Lung (tissue), 16 donors: ENCODE results near the gene OTUD6A. TPM values are rescaled to one million over a fixed set of nuclear protein-coding genes. Genes with fewer than 3 reads are reported as not detected.

Experiments used
- ATAC-seq: fragments of 200-7000 bp; cut with Tn5 transposase; one replicate; pipeline ENCODE4 v1.9.1; 2020; ENCODE audit warnings: moderate number of reproducible peaks; ENCODE audit not compliant: insufficient read depth, low FRiP score
- DNase-seq, 3 donors: peaks; one replicate each; pipeline ENCODE4 v3.0.0-alpha.2; 2013 to 2017
- H3K27ac ChIP-seq, 2 donors: one replicate each; pipeline ENCODE4 v1.5.1; 2013; ENCODE audit warnings: mild to moderate bottlenecking in 2 of 2, moderate library complexity in 2 of 2, control low read depth in 1 of 2, inconsistent platforms in 1 of 2, low read depth in 1 of 2, low read length in 1 of 2
- H3K27me3 ChIP-seq, 3 donors: one replicate each; pipeline ENCODE4 v1.5.1; 2013; ENCODE audit warnings: low read length in 2 of 3; ENCODE audit not compliant: control insufficient read depth in 3 of 3, insufficient read depth in 3 of 3
- H3K36me3 ChIP-seq, 4 donors: one replicate each; pipeline ENCODE4 v1.5.1; 2013; ENCODE audit warnings: low read length in 4 of 4, mild to moderate bottlenecking in 1 of 4, moderate library complexity in 1 of 4; ENCODE audit not compliant: control insufficient read depth in 4 of 4, insufficient read depth in 4 of 4
- H3K4me1 ChIP-seq, 5 donors: one replicate each; pipeline ENCODE4 v1.5.1; 2013; ENCODE audit warnings: low read length in 5 of 5, mild to moderate bottlenecking in 2 of 5, moderate library complexity in 1 of 5; ENCODE audit not compliant: control insufficient read depth in 5 of 5, insufficient read depth in 5 of 5
- H3K4me3 ChIP-seq: one replicate; pipeline ENCODE4 v1.5.1; 2013; ENCODE audit warnings: mild to moderate bottlenecking, control low read depth, moderate library complexity
- H3K9ac ChIP-seq, 2 donors: one replicate each; pipeline ENCODE4 v1.5.1; 2013; ENCODE audit warnings: low read length in 2 of 2, control low read depth in 1 of 2; ENCODE audit not compliant: insufficient read depth in 1 of 2
- H3K9me3 ChIP-seq, 4 donors: one replicate each; pipeline ENCODE4 v1.5.1; 2013; ENCODE audit warnings: low read length in 3 of 4, mild to moderate bottlenecking in 1 of 4, moderate library complexity in 1 of 4; ENCODE audit not compliant: control insufficient read depth in 4 of 4, insufficient read depth in 3 of 4
- CTCF ChIP-seq: IDR thresholded peaks from 2 replicates; pipeline ENCODE4 v1.5.1; 2012; ENCODE audit warnings: mild to moderate bottlenecking; ENCODE audit errors: control extremely low read depth, extremely low read depth
- WGBS, 2 donors: extraction: QIAGEN DNeasy Blood & Tissue Kit; methylation state at CpG; one replicate each; pipeline ENCODE4 v1.1.7; 2013; 5-methylcytosine and 5-hydroxymethylcytosine counted together
- long read RNA-seq, 5 donors: transcript quantifications; one replicate each; lab custom pipeline, GENCODE V29; 2026
- polyA plus RNA-seq, 2 donors: library from polyadenylated mRNA; stranded (reverse); fragments of 200-250 nt; gene quantifications; one replicate each; pipeline ENCODE4 v1.2.1, GENCODE V29; 2013
- total RNA-seq, 2 donors: library from RNA; depleted of rRNA in 1 of 2; stranded (reverse); fragments of >200 nt in 1 of 2; gene quantifications; one replicate each; pipeline ENCODE4 v1.2.1, GENCODE V29; 2014 to 2021
- donor health status: control.
- donor health status: control.
- donor health status: Bipolar disorder and iron deficiency.
- donor health status: healthy.
- donor health status: DM: yes; HTN: yes; CAD: no.

Gene OTUD6A
- total RNA-seq (not detected), polyA plus RNA-seq (not detected)
- long read RNA-seq, donor 1: 0 reads
- long read RNA-seq, donor 2: 0 reads
- long read RNA-seq, donor 3: 0 reads
- long read RNA-seq, donor 4: 0 reads
- long read RNA-seq, donor 5, partial matches to known transcripts: 0 of 1 reads
- long read RNA-seq, donor 5, other reads (novel, unspliced or antisense): 0 of 1 reads

GRCh38 chrX:70062076-70062475 lies at the start of gene OTUD6A:
Gene OTUD6A, plus strand, starts transcription at chrX:70062457. Its CDS starts 68 bp downstream, at chrX:70062525.
- Histone ChIP-seq H3K4me1 (no peaks in the 10 kb centered on the region), H3K4me3 (no peak within 1 kb of the TSS), H3K36me3 (no peaks in the 10 kb centered on the region), H3K27me3 (peaks cover 0 to 20% (median 0%) of the 10 kb centered on the region in 3 donors), H3K27ac (no peak within 1 kb of the TSS), H3K9ac (no peak within 1 kb of the TSS), H3K9me3 (peaks cover 0 to 8% (median 0%) of the 10 kb centered on the region in 4 donors)
- WGBS, 2 donors: 88 to 96% methylated on average over 14 of the region's 14 CpGs
- ATAC-seq: no peak
- TF ChIP-seq CTCF: no peak
- DNase-seq: no peak

GRCh38 chrX:70012756-70013155 lies 49.5 kb upstream of the OTUD6A start:
- no peak overlapping the region for H3K9ac ChIP-seq
- H3K4me3 ChIP-seq: no peak overlapping the region
- WGBS, 2 donors: 63 to 82% methylated on average over 3 to 4 of the region's 4 CpGs
- H3K27me3 ChIP-seq: no peaks in the 10 kb centered on the region
- H3K9me3 ChIP-seq: no peaks in the 10 kb centered on the region
- no peak for TF ChIP-seq CTCF
- ATAC-seq (no peak), DNase-seq (no peak)
- H3K36me3 ChIP-seq: no peaks in the 10 kb centered on the region
- peaks cover 0 to 9% (median 3%) of the 10 kb centered on the region in 5 donors for H3K4me1 ChIP-seq
- H3K27ac ChIP-seq: peak overlapping the region in 1 of 2 donors; percentile 78

GRCh38 chrX:70013466-70014381 lies 48.5 kb upstream of the OTUD6A start:
- DNase-seq: peak; percentile 53 to 79 (median 56)
- WGBS, 2 donors: 58 to 71% methylated on average over 5 of the region's 5 CpGs
- no peaks in the 10 kb centered on the region for H3K36me3 ChIP-seq
- no peaks in the 10 kb centered on the region for H3K27me3 ChIP-seq
- no peak for ATAC-seq
- H3K9me3 ChIP-seq: no peaks in the 10 kb centered on the region
- peak overlapping the region; percentile 15 to 78 for H3K27ac ChIP-seq
- peaks cover 0 to 9% (median 3%) of the 10 kb centered on the region in 5 donors for H3K4me1 ChIP-seq
- H3K9ac ChIP-seq: no peak overlapping the region
- no peak overlapping the region for H3K4me3 ChIP-seq
- TF ChIP-seq CTCF: no peak
